SK-N-SH treated with all-trans-retinoic acid at 6 μM for 48 hours (cell line): ENCODE measurements around the gene RAPGEF5.

Experiments used
- ATAC-seq: fragments of 200-7000 bp; cut with Tn5 transposase; 3 replicates; pipeline ENCODE4 v1.9.1; 2020; ENCODE audit warnings: mild to moderate bottlenecking, moderate library complexity
- ARNTL ChIP-seq: fragments of 450-650 bp; formaldehyde crosslinking; IDR thresholded peaks from 2 replicates; pipeline ENCODE4 v1.5.0; 2020; ENCODE audit warnings: low read depth, mild to moderate bottlenecking, moderate library complexity, borderline replicate concordance
- BACH2 ChIP-seq: fragments of 250-450 bp; sonication (Bioruptor Pico); IDR thresholded peaks from 2 replicates; pipeline ENCODE4 v1.9.0; 2021; ENCODE audit warnings: mild to moderate bottlenecking, borderline replicate concordance
- CSDC2 ChIP-seq: fragments of 250-450 bp; sonication (Bioruptor Pico); IDR thresholded peaks from 2 replicates; pipeline ENCODE4 v1.5.0; 2020; ENCODE audit warnings: mild to moderate bottlenecking, moderate library complexity
- GLIS3 ChIP-seq: fragments of 250-450 bp; sonication (Bioruptor Pico); IDR thresholded peaks from 2 replicates; pipeline ENCODE4 v1.5.0; 2020; ENCODE audit warnings: mild to moderate bottlenecking, moderate library complexity
- ISL1 ChIP-seq: fragments of 250-450 bp; sonication (Bioruptor Pico); IDR thresholded peaks from 2 replicates; pipeline ENCODE4 v2.1.2; 2022; ENCODE audit warnings: mild to moderate bottlenecking, moderate library complexity
- OSR1 ChIP-seq: fragments of 250-450 bp; sonication (Bioruptor Pico); IDR thresholded peaks from 2 replicates; pipeline ENCODE4 v1.8.0; 2022; ENCODE audit warnings: moderate library complexity, mild to moderate bottlenecking, inconsistent platforms
- PATZ1 ChIP-seq: fragments of 250-450 bp; sonication (Bioruptor Pico); IDR thresholded peaks from 2 replicates; pipeline ENCODE4 v1.8.0; 2020; ENCODE audit warnings: mild to moderate bottlenecking, moderate library complexity, borderline replicate concordance
- PPARA ChIP-seq: fragments of 250-450 bp; sonication (Bioruptor Pico); IDR thresholded peaks from 2 replicates; pipeline ENCODE4 v1.5.0; 2020; ENCODE audit warnings: mild to moderate bottlenecking, borderline replicate concordance
- RARB ChIP-seq: fragments of 250-450 bp; sonication (Bioruptor Pico); IDR thresholded peaks from 2 replicates; pipeline ENCODE4 v1.8.0; 2021; ENCODE audit warnings: mild to moderate bottlenecking, moderate library complexity
- SNAI2 ChIP-seq: fragments of 250-450 bp; sonication (Bioruptor Pico); IDR thresholded peaks from 2 replicates; pipeline ENCODE4 v1.5.0; 2020; ENCODE audit warnings: mild to moderate bottlenecking, moderate library complexity
- TCF4 ChIP-seq: fragments of 250-450 bp; sonication (Bioruptor Pico); IDR thresholded peaks from 2 replicates; pipeline ENCODE4 v1.8.0; 2021; ENCODE audit warnings: mild to moderate bottlenecking, moderate library complexity, borderline replicate concordance
- TOX ChIP-seq: fragments of 250-450 bp; sonication (Bioruptor Pico); IDR thresholded peaks from 2 replicates; pipeline ENCODE4 v1.8.0; 2021; ENCODE audit warnings: mild to moderate bottlenecking, moderate library complexity, borderline replicate concordance
- ZFP3 ChIP-seq: fragments of 250-450 bp; sonication (Bioruptor Pico); IDR thresholded peaks from 2 replicates; pipeline ENCODE4 v1.5.0; 2020; ENCODE audit warnings: mild to moderate bottlenecking, moderate library complexity
- ZNF565 ChIP-seq: fragments of 450-650 bp; formaldehyde crosslinking; conservative IDR thresholded peaks from 2 replicates; pipeline ENCODE4 v1.5.0; 2020; ENCODE audit warnings: low read depth, mild to moderate bottlenecking, moderate library complexity
- ZNF8 ChIP-seq: fragments of 450-650 bp; formaldehyde crosslinking; IDR thresholded peaks from 2 replicates; pipeline ENCODE4 v1.5.0; 2020; ENCODE audit warnings: mild to moderate bottlenecking, moderate library complexity
- TF ChIP-seq, protein P1 (sequence below): fragments of 250-450 bp; sonication (Bioruptor Pico); IDR thresholded peaks from 2 replicates; pipeline ENCODE4 v1.5.1; 2021; ENCODE audit warnings: mild to moderate bottlenecking, moderate library complexity
- TF ChIP-seq, protein P2 (sequence below): fragments of 250-450 bp; sonication (Bioruptor Pico); IDR thresholded peaks from 2 replicates; pipeline ENCODE4 v1.5.0; 2020; ENCODE audit warnings: mild to moderate bottlenecking, moderate library complexity
- TF ChIP-seq, protein P3 (sequence below): fragments of 250-450 bp; sonication (Bioruptor Pico); IDR thresholded peaks from 2 replicates; pipeline ENCODE4 v1.8.0; 2021; ENCODE audit warnings: low read depth, mild to moderate bottlenecking, moderate library complexity, borderline replicate concordance
- TF ChIP-seq, protein P4 (sequence below): fragments of 250-450 bp; sonication (Bioruptor Pico); IDR thresholded peaks from 2 replicates; pipeline ENCODE4 v1.5.1; 2020; ENCODE audit warnings: low read depth, mild to moderate bottlenecking, moderate library complexity

Gene RAPGEF5

DNA sequence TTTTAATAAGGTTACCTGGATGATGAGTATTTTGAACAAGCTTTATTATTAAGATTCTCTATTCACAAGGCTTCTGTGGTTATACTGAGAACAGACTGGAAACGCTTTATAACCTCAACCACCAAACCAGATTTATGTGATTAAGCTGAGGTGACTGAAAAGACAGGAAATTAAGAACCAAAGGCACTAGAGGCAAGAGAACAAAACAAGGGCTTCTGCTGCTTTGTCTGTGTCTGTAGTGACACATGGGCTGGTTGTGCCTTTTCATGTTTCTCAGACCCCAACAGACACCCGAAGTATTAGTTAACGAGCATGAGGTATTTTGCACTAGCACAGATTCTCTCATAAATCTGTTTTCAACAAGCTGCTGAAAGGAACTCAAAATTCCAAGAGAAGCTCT lies 64.4 kb downstream of the RAPGEF5 start (continued):
- TF ChIP-seq PATZ1 (no peak), ZNF565 (CRISPR knock-in tag) (no peak)

- no peak for ATAC-seq
- TF ChIP-seq ZNF565 (CRISPR knock-in tag) (no peak), TCF4 (no peak), CSDC2 (CRISPR knock-in tag) (no peak), GLIS3 (no peak), PPARA (CRISPR knock-in tag) (no peak), ZFP3 (no peak), OSR1 (no peak), SNAI2 (CRISPR knock-in tag) (no peak), RARB (no peak), BACH2 (CRISPR knock-in tag) (no peak), ISL1 (CRISPR knock-in tag) (no peak), ZNF8 (no peak), ARNTL (CRISPR knock-in tag) (no peak)
- TF ChIP-seq, protein P1, sequence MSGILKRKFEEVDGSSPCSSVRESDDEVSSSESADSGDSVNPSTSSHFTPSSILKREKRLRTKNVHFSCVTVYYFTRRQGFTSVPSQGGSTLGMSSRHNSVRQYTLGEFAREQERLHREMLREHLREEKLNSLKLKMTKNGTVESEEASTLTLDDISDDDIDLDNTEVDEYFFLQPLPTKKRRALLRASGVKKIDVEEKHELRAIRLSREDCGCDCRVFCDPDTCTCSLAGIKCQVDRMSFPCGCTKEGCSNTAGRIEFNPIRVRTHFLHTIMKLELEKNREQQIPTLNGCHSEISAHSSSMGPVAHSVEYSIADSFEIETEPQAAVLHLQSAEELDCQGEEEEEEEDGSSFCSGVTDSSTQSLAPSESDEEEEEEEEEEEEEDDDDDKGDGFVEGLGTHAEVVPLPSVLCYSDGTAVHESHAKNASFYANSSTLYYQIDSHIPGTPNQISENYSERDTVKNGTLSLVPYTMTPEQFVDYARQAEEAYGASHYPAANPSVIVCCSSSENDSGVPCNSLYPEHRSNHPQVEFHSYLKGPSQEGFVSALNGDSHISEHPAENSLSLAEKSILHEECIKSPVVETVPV (CRISPR knock-in tag): no peak
- TF ChIP-seq, protein P2, sequence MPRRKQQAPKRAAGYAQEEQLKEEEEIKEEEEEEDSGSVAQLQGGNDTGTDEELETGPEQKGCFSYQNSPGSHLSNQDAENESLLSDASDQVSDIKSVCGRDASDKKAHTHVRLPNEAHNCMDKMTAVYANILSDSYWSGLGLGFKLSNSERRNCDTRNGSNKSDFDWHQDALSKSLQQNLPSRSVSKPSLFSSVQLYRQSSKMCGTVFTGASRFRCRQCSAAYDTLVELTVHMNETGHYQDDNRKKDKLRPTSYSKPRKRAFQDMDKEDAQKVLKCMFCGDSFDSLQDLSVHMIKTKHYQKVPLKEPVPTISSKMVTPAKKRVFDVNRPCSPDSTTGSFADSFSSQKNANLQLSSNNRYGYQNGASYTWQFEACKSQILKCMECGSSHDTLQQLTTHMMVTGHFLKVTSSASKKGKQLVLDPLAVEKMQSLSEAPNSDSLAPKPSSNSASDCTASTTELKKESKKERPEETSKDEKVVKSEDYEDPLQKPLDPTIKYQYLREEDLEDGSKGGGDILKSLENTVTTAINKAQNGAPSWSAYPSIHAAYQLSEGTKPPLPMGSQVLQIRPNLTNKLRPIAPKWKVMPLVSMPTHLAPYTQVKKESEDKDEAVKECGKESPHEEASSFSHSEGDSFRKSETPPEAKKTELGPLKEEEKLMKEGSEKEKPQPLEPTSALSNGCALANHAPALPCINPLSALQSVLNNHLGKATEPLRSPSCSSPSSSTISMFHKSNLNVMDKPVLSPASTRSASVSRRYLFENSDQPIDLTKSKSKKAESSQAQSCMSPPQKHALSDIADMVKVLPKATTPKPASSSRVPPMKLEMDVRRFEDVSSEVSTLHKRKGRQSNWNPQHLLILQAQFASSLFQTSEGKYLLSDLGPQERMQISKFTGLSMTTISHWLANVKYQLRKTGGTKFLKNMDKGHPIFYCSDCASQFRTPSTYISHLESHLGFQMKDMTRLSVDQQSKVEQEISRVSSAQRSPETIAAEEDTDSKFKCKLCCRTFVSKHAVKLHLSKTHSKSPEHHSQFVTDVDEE: no peak
Measured at GRCh38 chr7:22291977-22292376, 65.0 kb downstream of the RAPGEF5 start.

DNA sequence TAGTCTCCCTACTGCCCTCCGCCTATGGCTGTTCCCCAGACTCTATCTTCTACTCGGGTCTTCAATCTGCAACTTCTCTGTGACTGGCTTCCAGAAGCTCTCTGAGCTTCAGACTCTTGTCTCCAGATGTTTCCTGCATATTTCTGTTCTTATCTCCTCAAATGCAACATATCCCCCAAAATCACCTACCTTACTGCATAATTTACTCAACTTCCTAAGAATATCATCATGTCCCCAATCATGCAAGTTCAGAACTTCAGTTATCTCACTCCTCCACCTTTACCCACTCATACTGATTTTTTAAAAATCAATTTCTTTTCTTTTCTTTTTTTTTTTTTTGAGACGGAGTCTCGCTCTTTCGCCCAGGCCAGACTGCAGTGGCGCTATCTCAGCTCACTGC lies 68.8 kb downstream of the RAPGEF5 start:
- ATAC-seq: no peak
- TF ChIP-seq, protein P2: no peak
- TF ChIP-seq PPARA (CRISPR knock-in tag) (no peak), TOX (CRISPR knock-in tag) (no peak)
- TF ChIP-seq, all 23 proteins: peak for 0

- no peak for ATAC-seq
- TF ChIP-seq, protein P3, sequence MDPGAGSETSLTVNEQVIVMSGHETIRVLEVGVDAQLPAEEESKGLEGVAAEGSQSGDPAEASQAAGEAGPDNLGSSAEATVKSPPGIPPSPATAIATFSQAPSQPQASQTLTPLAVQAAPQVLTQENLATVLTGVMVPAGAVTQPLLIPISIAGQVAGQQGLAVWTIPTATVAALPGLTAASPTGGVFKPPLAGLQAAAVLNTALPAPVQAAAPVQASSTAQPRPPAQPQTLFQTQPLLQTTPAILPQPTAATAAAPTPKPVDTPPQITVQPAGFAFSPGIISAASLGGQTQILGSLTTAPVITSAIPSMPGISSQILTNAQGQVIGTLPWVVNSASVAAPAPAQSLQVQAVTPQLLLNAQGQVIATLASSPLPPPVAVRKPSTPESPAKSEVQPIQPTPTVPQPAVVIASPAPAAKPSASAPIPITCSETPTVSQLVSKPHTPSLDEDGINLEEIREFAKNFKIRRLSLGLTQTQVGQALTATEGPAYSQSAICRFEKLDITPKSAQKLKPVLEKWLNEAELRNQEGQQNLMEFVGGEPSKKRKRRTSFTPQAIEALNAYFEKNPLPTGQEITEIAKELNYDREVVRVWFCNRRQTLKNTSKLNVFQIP (CRISPR knock-in tag): no peak
- no peak for TF ChIP-seq ARNTL (CRISPR knock-in tag)
- no peak for TF ChIP-seq BACH2 (CRISPR knock-in tag)
- TF ChIP-seq ISL1 (CRISPR knock-in tag): no peak
- TF ChIP-seq, protein P4, sequence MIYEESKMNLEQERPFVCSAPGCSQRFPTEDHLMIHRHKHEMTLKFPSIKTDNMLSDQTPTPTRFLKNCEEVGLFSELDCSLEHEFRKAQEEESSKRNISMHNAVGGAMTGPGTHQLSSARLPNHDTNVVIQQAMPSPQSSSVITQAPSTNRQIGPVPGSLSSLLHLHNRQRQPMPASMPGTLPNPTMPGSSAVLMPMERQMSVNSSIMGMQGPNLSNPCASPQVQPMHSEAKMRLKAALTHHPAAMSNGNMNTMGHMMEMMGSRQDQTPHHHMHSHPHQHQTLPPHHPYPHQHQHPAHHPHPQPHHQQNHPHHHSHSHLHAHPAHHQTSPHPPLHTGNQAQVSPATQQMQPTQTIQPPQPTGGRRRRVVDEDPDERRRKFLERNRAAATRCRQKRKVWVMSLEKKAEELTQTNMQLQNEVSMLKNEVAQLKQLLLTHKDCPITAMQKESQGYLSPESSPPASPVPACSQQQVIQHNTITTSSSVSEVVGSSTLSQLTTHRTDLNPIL: no peak
- no peak for TF ChIP-seq OSR1
Measured at GRCh38 chr7:22287412-22287811, 69.5 kb downstream of the RAPGEF5 start.
